B cell (primary cell): ENCODE results near the gene ACTBL2. TPM values are rescaled to one million over a fixed set of nuclear protein-coding genes. Genes with fewer than 3 reads are reported as not detected.

ENCODE experiments used
- ATAC-seq: fragments of 200-7000 bp; cut with Tn5 transposase; one replicate; pipeline ENCODE4 v1.10.0; 2021; ENCODE audit warnings: low read depth, mild to moderate bottlenecking, moderate number of reproducible peaks, moderate library complexity
- CTCF ChIA-PET: fragments of 350-600 bp; sonication (Branson Sonifier 250); formaldehyde crosslinking; loops from one replicate; lab custom pipeline; 2021; ENCODE audit warnings: antibody characterized with exemption, inconsistent platforms; lab: Charles Lee
- POLR2A ChIA-PET: fragments of 350-600 bp; sonication (Branson Sonifier 250); formaldehyde crosslinking; loops from one replicate; lab custom pipeline; 2021; ENCODE audit warnings: antibody characterized with exemption; lab: Charles Lee
- DNase-seq: peaks from one replicate; pipeline ENCODE4 v3.0.0; 2013
- H2AFZ ChIP-seq: 2 replicates; pipeline ENCODE4 v1.6.1; 2012; ENCODE audit warnings: mild to moderate bottlenecking, low read depth, low read length; ENCODE audit not compliant: insufficient read depth, poor library complexity, severe bottlenecking
- H3K27ac ChIP-seq, 2 donors: 1 replicate in 1 of 2; 2 replicates in 1 of 2; pipeline ENCODE4 v1.5.1; 2012 to 2013; ENCODE audit warnings: low read length in 2 of 2, mild to moderate bottlenecking in 2 of 2, moderate library complexity in 1 of 2
- H3K27me3 ChIP-seq, 4 experiments: fragments of 200-600 bp in 1 of 4; sonication (generic) in 1 of 4; replicated peaks in 1 of 4; 1 replicate in 2 of 4; 2 replicates in 2 of 4; pipeline versions ENCODE4 v1.6.1 to v1.7.0; 2013 to 2016; ENCODE audit warnings: low read length in 3 of 4, mild to moderate bottlenecking in 2 of 4, mixed read lengths in 1 of 4, moderate library complexity in 1 of 4; ENCODE audit not compliant: insufficient read depth in 4 of 4, control insufficient read depth in 3 of 4; ENCODE audit errors: control extremely low read depth in 1 of 4
- H3K36me3 ChIP-seq, 2 experiments: replicated peaks in 1 of 2; 1 replicate in 1 of 2; 2 replicates in 1 of 2; pipeline versions ENCODE4 v1.6.1 to v1.7.1; 2013; ENCODE audit warnings: low read length in 1 of 2; ENCODE audit not compliant: insufficient read depth in 2 of 2, control insufficient read depth in 1 of 2; ENCODE audit errors: control extremely low read depth in 1 of 2, extremely low read depth in 1 of 2
- H3K4me1 ChIP-seq, 2 donors: fragments of 200-600 bp in 1 of 2; sonication (generic) in 1 of 2; 1 replicate in 1 of 2; 2 replicates in 1 of 2; pipeline versions ENCODE4 v1.5.1 to v1.6.1; 2013 to 2017; ENCODE audit warnings: low read length in 2 of 2; ENCODE audit not compliant: control insufficient read depth in 2 of 2, insufficient read depth in 2 of 2
- H3K4me2 ChIP-seq: replicated peaks from 2 replicates; pipeline ENCODE3; 2012; ENCODE audit warnings: mild to moderate bottlenecking, low read depth, low read length; ENCODE audit not compliant: poor library complexity, severe bottlenecking
- H3K4me3 ChIP-seq, 5 experiments: fragments of 200-600 bp in 1 of 5; sonication (generic) in 1 of 5; 1 replicate in 3 of 5; 2 replicates in 2 of 5; pipeline versions ENCODE4 v1.5.1 to v1.7.0; 2011 to 2016; ENCODE audit warnings: low read length in 4 of 5, mild to moderate bottlenecking in 4 of 5, low read depth in 2 of 5, control low read depth in 1 of 5, moderate library complexity in 1 of 5; ENCODE audit not compliant: insufficient read depth in 1 of 5; ENCODE audit errors: control extremely low read depth in 1 of 5, extremely low read depth in 1 of 5
- H3K79me2 ChIP-seq: fragments of 200-600 bp; sonication (generic); one replicate; pipeline ENCODE4 v1.6.0; 2016; ENCODE audit warnings: low read length; ENCODE audit not compliant: control insufficient read depth, insufficient read depth
- H3K9ac ChIP-seq: fragments of 200-600 bp; sonication (generic); 2 replicates; pipeline ENCODE4 v1.6.1; 2017; ENCODE audit warnings: mild to moderate bottlenecking, low read length, moderate library complexity
- H3K9me3 ChIP-seq, 3 donors: one replicate each; pipeline versions ENCODE4 v1.6.1 to v1.7.1; 2013; ENCODE audit warnings: low read length in 2 of 3; ENCODE audit not compliant: control insufficient read depth in 2 of 3, insufficient read depth in 1 of 3; ENCODE audit errors: control extremely low read depth in 1 of 3
- H4K20me1 ChIP-seq: 2 replicates; pipeline ENCODE4 v1.6.0; 2012; ENCODE audit warnings: mild to moderate bottlenecking, low read length; ENCODE audit not compliant: insufficient read depth, control insufficient read depth, poor library complexity, severe bottlenecking
- H3K27ac Mint-ChIP-seq: one replicate; pipeline ENCODE4 v1.8.0; 2021; ENCODE audit warnings: mixed read lengths
- H3K27me3 Mint-ChIP-seq: one replicate; pipeline ENCODE4 v1.8.0; 2021; ENCODE audit warnings: mixed read lengths
- H3K4me1 Mint-ChIP-seq: one replicate; pipeline ENCODE4 v1.8.0; 2021; ENCODE audit warnings: mixed read lengths
- H3K4me3 Mint-ChIP-seq: one replicate; pipeline ENCODE4 v1.8.0; 2021; ENCODE audit warnings: mixed read lengths
- H3K9me3 Mint-ChIP-seq: one replicate; pipeline ENCODE4 v1.8.0; 2022; ENCODE audit warnings: mixed read lengths; ENCODE audit not compliant: insufficient read depth
- EZH2 ChIP-seq: IDR thresholded peaks from 2 replicates; pipeline ENCODE4 v1.6.1; 2012; ENCODE audit warnings: borderline replicate concordance, low read depth, mild to moderate bottlenecking, moderate library complexity, low read length; ENCODE audit not compliant: insufficient read depth, poor library complexity, severe bottlenecking
- WGBS: methylation state at CpG from one replicate; pipeline ENCODE4 v1.1.5; 2013; ENCODE audit warnings: missing lambda C conversion rate; ENCODE audit not compliant: insufficient coverage; 5-methylcytosine and 5-hydroxymethylcytosine counted together
- intact Hi-C: fragments of 100-400 bp; cut with micrococcal nuclease; formaldehyde crosslinking; loops from one replicate; pipeline ENCODE4 v1.10.0; 2022
- polyA plus RNA-seq: library from polyadenylated mRNA; depleted of rRNA; stranded (reverse); fragments of >200 nt; gene quantifications from 2 replicates; pipeline ENCODE4 v1.2.3, GENCODE V29; 2012
- total RNA-seq, 2 donors: library from RNA; stranded (reverse); fragments of 120-200 nt in 1 of 2; gene quantifications; 1 replicate in 1 of 2; 2 replicates in 1 of 2; pipeline versions ENCODE4 v1.2.3 to v1.2.4, GENCODE V29; 2013 to 2022
- TF ChIP-seq, protein P1 (sequence below): fragments of 200-600 bp; IDR thresholded peaks from one replicate; pipeline ENCODE4 v1.8.0; 2022; ENCODE audit warnings: antibody characterized with exemption, mild to moderate bottlenecking

The ACTBL2 gene
- total and polyA plus RNA-seq, 2 donors (not counting 1 experiment from before 2014, with no cell fraction given): not detected

DNA sequence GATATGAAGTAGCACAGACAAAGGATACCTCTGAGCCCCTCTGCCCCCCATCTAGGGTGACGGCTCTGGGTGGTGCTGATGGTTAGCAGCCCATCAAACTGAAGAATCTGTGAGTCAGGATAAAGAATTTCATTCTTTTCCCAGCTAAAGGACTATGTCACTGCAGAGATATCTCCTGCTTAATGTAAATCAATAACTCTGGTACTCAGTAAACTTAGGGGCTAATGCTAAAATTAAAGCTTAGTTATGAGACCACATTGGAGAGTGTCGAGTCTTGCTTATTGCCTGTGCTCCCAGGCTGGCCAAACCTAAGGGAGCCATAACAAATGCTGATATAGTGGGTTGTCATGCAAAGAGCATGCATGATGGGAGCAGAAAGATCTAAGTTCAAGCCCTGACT lies 25.6 kb upstream of the ACTBL2 start:
- intact Hi-C loops: no loop called here
- H3K9me3 ChIP-seq: no peaks in the 10 kb centered on the region
- no peaks in the 10 kb centered on the region for H3K4me1 Mint-ChIP-seq
- no peaks in the 10 kb centered on the region for H3K36me3 ChIP-seq
- H3K4me3 ChIP-seq: no peak overlapping the region
- WGBS: 82% methylated on average over 1 of the region's 2 CpGs
- CTCF ChIA-PET: interaction anchor here (1.0 kb wide), 1 partner anchor 9 kb away, joined by 3 read pairs; no protein-coding TSS in a partner anchor
- no peak overlapping the region for H3K27ac ChIP-seq
- TF ChIP-seq, protein P1, sequence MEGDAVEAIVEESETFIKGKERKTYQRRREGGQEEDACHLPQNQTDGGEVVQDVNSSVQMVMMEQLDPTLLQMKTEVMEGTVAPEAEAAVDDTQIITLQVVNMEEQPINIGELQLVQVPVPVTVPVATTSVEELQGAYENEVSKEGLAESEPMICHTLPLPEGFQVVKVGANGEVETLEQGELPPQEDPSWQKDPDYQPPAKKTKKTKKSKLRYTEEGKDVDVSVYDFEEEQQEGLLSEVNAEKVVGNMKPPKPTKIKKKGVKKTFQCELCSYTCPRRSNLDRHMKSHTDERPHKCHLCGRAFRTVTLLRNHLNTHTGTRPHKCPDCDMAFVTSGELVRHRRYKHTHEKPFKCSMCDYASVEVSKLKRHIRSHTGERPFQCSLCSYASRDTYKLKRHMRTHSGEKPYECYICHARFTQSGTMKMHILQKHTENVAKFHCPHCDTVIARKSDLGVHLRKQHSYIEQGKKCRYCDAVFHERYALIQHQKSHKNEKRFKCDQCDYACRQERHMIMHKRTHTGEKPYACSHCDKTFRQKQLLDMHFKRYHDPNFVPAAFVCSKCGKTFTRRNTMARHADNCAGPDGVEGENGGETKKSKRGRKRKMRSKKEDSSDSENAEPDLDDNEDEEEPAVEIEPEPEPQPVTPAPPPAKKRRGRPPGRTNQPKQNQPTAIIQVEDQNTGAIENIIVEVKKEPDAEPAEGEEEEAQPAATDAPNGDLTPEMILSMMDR: no peak
- no peak for TF ChIP-seq EZH2
- POLR2A ChIA-PET: no interaction called here
- no peaks in the 10 kb centered on the region for H3K27me3 ChIP-seq
- no peak overlapping the region for H3K9ac ChIP-seq
- H3K27me3 Mint-ChIP-seq: peaks cover 14% of the 10 kb centered on the region
- H3K4me2 ChIP-seq: no peak overlapping the region
- H2AFZ ChIP-seq: no peak overlapping the region
- no peak overlapping the region for H3K27ac Mint-ChIP-seq
- no peak for DNase-seq
- no peaks in the 10 kb centered on the region for H3K4me1 ChIP-seq
- no peak for ATAC-seq
- H3K79me2 ChIP-seq: no peaks in the 10 kb centered on the region
- H4K20me1 ChIP-seq: no peaks in the 10 kb centered on the region
- H3K9me3 Mint-ChIP-seq: no peaks in the 10 kb centered on the region
- H3K4me3 Mint-ChIP-seq: no peak overlapping the region

DNA sequence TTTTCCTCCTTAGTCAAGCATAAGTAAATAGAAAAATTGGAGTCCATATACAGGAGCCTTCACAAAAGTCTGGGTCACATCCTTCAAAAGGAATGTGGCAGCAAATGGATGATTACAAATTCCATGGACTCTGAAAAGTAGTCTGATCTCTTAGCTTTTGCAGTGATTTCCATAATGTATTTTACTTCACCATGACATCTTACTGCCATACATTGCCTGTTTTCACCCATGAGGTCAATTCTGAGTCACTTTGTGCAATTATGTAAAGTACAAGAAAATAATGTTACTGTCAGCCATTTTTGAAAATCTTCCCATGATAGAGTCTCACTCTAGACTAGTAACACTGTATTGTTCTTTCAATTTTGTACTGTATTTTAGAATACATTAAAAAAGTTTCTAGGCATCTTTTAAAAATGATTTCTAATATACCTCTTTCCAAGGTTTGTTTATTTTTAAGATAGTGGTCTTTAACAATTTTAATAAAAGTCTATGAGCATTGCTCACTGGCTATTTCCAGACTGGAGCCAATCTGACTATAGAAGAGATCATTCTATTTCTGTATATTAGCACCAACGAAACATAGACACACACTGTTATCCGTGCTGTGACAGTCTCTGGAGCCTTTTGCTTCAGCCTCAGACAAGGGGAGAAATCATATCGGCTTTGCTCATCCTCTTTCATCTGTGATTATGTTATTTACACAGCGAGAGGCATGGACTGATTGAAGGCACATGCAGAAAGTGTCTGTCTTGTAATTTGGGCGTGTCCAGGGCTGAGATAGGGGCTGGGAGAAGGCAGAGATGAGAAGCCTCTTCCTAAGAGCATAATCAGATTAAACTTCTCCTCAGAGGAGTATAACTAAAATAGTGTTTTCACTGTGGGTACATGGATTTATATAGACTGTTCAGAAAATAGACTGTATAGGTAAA lies 22.9 kb upstream of the ACTBL2 start:
- ChIA-PET POLR2A (no interaction called here), CTCF (no interaction called here)
- Histone ChIP-seq H3K79me2 (no peaks in the 10 kb centered on the region), H3K9me3 (no peaks in the 10 kb centered on the region), H3K4me2 (no peak overlapping the region), H3K27me3 (no peaks in the 10 kb centered on the region), H2AFZ (no peak overlapping the region), H3K9ac (no peak overlapping the region), H3K4me1 (no peaks in the 10 kb centered on the region), H3K36me3 (no peaks in the 10 kb centered on the region), H3K4me3 (no peak overlapping the region), H3K27ac (no peak overlapping the region), H4K20me1 (no peaks in the 10 kb centered on the region)
- no CpG with 5 or more reads among the region's 5 CpGs for WGBS
- Mint-ChIP-seq H3K4me3 (no peak overlapping the region), H3K4me1 (no peaks in the 10 kb centered on the region), H3K9me3 (no peaks in the 10 kb centered on the region), H3K27ac (no peak overlapping the region), H3K27me3 (peaks cover 12% of the 10 kb centered on the region)
- TF ChIP-seq EZH2: no peak
- TF ChIP-seq, protein P1: no peak
- intact Hi-C loops: no loop called here
- DNase-seq: no peak
- ATAC-seq: no peak
